HG02623 (cell line): ENCODE measurements around the gene HNRNPDL.
"Not testable (repeated sequence)": the region's sequence is repeated elsewhere in the genome, so short reads cannot be mapped to it uniquely, and the experiment has no call there.

Experiments used
- ATAC-seq: cut with Tn5 transposase; IDR thresholded peaks from one replicate; pipeline ENCODE4 v1.9.1; 2021; ENCODE audit warnings: moderate library complexity; ENCODE audit not compliant: unreplicated experiment

HNRNPDL gene

DNA sequence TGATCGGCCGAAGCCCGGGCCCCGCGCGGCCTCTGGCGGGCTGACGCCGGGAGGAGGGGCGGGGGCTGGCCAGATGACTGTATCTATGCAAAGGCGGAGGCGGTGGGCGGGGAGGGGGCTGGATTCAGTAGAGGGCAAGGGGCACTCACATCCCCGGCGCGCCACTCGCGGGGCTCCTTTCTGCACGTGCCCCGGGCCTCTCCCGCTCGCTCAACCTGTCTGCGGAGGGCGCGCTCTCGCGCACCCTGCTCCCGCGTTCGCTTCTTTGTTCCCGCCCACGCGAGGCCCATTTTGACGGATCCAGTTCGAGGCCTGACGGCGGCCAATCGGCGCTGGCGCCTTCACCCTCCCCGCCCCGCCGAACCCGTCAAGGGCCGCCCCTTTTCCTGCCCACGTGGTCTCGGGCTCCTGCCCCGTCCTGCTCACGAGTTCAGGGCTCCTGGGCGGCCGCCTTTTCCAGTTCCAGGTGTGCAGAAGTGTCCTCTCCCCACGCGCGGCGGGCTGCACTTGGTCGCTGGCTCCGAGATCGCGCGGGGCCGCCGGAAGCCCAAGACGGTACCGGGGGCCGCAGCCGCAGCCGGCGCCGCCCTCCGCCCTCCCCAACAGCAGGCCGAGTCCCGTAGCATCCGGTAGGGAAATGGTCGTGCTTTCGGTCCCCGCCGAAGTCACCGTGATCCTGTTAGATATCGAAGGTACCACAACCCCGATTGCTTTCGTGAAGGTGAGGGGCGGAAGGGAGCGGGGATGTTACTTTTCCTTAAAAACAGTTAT lies at the start of gene HNRNPDL, which contains the start of gene ENOPH1:
Gene HNRNPDL, minus strand, starts transcription at position 270 of the 771 bp plus-strand sequence. CDS start 772 bp downstream, outside the sequence.
Gene ENOPH1, plus strand, starts transcription at position 398 of the 771 bp plus-strand sequence. Its CDS starts 240 bp downstream, at position 638.
- peak; percentile 75 for ATAC-seq

DNA sequence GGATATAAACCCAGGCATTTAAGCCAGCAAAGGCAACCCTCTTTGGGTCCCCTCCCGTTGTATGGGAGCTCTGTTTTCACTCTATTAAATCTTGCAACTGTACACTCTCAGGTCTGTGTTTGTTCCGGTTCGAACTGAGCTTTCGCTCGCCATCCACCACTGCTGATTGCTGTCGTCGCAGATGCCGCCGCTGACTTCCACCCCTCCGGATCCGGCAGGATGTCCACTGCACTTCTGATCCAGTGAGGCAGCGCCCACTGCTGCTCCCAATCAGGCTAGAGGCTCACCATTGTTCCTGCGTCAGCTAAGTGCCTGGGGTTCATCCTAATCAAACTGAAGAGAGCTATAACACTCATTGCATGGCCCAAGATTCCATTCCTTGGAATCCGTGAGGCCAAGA lies 49.3 kb upstream of the HNRNPDL start:
- no peak for ATAC-seq

DNA sequence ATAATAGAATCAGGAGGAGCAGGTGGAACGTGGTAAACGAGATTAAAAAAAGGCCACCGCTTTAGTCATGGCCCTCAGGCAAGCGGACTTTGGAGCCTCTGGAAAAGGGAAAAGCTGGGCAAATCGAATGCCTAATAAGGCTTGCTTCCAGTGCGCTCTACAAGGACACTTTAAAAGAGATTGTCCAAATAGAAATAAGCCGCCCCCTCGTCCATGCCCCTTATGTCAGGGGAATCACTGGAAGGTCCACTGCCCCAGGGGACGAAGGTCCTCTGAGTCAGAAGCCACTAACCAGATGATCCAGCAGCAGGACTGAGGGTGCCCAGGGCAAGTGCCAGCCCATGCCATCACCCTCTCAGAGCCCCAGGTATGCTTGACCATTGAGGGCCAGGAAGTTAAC lies 47.2 kb upstream of the HNRNPDL start:
- not testable (repeated sequence) for ATAC-seq

DNA sequence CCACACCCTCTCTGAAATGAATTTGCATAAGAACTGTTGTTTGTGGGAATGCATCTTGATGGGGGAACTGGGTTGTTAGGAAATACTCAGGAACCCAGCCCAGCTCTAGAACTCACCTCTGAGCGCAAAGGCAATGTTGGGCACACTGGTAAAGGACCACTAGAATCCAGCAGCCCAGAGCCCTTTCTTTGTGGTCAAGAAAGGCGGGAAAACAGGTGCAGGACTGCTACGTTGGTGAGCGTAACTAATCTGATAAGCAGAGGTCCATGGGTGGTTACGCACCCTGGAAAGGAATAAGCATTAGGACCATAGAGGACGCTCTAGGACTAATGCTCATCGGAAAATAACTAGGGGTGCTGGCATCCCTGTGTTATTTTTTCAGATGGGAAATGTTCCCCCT lies 45.7 kb upstream of the HNRNPDL start:
- not testable (repeated sequence) for ATAC-seq

DNA sequence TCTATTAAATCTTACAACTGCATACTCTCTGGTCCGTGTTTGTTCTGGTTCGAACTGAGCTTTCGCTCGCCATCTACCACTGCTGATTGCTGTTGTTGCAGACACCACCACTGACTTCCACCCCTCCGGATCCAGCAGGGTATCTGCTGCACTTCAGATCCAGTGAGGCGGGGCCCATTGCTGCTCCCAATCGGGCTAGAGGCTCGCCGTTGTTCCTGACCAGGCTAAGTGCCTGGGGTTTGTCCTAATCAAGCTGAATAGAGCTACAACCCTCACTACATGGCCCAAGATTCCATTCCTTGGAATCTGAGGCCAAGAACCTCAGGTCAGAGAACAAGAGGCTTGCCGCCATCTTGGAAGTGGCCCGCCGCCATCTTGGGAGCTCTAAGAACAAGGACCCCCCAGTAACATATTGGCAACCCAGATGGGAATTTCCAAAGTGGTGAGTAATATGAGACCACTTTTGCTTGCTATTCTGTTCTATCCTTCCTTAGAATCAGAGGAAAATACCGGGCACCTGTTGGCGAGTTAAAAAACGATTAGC lies 43.4 kb upstream of the HNRNPDL start:
- no peak for ATAC-seq

DNA sequence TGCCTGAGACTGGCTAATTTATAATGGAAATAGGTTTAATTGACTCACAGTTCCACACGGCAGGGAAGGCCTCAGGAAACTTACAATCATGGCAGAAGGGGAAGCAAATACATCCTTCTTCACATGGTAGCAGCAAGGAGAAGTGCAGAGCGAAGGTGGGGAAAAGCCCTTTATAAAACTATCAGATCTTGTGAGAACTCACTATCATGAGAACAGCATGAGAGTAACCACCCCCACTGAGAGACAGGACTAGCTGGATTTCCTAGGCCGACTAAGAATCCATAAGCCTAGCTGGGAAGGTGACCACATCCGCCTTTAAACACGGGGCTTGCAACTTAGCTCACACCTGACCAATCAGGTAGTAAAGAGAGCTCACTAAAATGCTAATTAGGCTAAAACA lies 42.8 kb upstream of the HNRNPDL start:
- ATAC-seq = not testable (repeated sequence)

DNA sequence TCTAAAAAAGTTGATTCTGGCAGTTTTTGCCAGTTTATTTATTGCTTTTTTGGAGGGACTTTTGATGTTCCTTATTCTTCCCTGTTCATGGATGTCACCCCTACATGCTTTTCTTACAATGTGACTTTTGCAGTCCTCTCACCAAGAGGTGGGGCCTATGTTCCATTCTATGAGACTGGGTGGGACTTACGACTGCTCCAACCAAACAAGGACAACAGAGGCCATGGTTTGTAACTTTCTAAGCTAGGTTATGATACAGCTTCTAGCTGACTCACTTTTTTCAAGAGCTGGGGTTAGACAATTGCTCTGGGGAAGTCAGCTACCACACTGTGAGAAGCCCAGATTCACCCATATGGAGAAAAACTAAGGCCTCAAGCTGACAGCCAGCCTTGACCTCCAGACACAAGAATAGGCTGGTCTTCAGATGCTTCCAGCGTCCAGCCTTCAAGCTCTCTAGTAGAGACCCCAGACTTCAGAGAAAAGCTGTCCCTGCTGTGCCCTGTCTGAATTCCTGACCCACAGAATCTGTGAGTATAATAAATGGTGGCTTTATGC lies 39.6 kb upstream of the HNRNPDL start:
- no peak for ATAC-seq

DNA sequence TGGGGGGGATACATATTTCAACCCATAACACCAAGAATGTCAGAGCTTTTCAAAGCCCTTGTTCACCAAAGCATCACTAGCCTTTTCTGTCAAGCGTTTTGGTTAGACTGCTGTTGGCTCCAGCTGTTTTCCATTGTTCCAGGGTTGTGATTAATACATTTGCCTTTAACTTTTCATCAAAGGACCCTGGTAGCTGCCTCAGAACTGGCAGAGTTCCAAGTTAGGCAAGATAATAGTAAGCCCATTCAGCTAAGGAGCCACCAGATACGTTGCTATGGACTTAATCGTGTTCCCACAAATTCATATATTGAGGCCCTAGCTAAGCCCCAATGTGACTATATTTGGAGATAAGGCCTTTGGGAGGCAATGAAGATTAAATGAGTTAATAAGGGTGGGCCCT lies 37.2 kb upstream of the HNRNPDL start:
- ATAC-seq = no peak

DNA sequence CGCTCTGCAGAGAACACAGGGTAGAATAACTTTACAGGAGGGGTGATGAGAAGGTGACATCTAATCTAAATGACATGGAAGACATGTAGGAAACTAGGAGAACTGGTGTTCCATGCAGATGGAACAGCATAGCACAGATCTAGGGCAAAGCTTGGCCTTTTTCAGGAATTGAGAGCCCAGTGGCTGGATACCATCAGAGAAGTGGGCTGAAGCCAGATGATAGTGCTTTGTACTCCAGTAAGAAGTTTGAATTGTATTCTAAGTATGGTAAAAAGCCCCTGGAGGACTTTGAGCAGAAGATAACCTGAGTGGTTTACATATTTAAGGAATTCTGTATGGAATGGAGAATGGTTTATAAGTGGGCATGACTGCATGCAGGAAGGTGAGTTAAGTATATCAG lies 33.0 kb upstream of the HNRNPDL start:
- no peak for ATAC-seq

DNA sequence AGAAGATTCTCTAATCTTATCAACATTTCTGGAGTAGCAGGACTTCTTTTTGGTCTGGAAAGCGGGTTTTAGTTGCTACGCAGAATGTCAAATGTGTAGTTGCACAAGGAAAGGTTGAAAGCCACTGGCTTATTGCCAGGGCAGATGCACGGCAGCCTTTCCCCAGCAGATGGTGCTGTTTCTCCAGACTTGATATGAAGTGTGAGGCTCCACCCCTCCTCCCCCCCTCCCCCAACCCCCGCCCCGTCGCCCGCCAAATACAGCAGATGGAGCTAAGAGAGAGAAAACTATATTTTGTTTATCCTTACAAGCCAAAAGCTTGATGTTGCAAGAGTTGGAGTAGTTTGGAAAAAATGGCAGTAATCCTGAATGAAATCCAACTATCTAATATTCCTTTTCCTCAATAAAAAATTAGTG lies 32.2 kb upstream of the HNRNPDL start:
- peak; percentile 84 for ATAC-seq

DNA sequence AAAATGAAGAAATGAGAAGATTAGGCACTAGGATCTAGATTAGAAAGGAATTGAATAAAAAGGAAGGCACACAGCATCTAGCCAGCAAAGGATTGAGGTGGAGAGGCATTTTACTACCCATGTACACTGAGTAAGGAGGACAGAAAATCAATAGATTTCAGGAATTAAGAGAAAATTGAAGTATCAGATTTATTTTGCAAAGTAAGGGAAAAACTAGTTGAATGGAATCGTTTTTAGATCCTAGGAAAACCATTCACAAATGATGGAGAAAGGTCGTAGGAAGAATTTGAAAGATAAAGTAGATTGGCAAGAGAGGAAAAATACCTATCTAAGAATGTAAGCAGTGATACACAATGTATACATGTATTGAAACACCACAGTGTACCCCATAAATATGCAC lies 31.4 kb upstream of the HNRNPDL start:
- ATAC-seq = no peak

DNA sequence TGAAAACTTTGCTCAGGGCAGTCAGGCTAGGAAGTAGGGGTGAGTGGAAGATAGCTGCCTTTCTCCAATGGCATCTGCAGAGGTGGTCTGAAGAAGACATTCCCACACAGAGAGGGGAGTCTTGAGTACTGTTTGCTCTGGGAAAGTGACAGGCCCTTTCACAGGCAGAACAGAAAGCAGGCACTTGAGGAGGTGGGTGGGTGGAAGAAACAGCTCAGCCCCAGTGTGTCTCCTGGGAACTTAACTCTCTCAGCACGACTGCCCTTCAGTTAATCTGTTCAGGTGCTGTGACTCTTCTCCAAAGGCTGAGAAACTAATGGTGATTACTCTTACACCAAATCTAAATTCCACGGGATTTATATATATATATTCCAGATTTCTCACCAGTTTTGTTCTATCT lies 28.5 kb upstream of the HNRNPDL start:
- no peak for ATAC-seq

DNA sequence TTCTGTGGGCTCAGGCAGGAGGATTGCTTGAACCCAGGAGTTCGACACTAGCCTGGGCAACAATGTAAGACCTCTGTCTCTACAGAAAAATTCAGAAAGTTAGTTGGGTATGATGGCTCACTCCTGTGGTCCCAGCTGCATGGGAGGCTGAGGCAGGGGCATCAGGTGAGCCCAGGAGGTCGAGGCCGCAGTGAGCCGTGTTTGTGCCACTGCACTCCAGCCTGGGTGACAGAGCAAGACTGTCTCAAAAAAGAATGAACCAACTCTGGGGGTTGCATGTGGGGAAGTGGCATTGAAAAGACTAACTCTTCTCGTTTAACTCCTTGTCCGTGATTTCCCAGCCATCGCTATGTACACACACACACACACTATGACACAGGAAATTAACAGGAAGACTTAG lies 27.0 kb upstream of the HNRNPDL start:
- no peak for ATAC-seq

DNA sequence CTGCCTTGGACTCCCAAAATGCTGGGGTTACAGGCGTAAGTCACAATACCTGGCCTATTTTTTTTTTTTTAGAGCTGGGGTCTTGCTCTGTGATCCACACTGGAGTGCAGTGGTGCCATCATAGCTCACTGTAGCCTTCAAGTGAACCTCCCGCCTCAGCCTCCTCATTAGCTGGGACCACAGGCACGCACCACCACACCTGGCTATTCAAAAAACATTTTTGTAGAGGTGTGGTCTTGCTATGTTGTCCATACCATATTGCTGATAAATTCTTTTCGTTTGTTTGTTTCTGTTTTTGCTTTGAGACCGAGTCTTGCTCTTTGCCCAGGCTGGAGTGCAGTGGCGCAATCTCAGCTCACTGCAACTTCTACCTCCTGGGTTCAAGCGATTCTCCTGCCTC lies 21.8 kb upstream of the HNRNPDL start:
- ATAC-seq = no peak

DNA sequence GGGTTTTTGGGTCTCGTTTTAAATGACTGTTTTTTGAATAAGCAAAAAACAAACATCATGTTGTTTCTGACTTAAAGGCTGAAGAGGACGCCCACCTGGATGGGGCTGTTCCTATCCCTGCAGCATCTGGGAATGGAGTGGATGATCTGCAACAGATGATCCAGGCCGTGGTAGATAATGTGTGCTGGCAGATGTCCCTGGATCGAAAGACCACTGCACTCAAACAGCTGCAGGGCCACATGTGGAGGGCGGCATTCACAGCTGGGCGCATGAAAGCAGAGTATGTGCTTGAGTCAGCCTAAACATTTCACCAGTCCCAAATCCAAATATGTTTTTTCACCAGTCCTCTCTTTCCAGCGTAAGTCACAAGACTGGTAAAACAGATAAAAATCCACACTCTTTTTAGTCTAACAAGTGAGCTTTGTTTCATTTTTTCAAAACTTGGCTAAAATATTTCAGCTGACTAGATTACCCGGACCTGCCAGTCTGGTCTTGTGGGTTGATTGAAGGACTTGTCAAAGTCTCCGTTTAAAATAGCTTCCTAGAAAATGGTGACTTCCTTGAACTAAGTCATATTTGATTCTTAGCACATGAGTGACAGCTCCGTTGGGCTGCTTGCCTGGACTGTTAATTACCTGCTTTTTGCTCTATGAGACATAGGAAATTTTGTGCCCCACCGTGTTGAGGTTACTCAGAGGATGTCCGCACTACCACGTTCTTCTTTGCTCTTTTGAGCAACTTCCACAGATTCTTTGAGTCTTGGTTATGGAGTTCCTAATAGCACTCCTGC lies 20.9 kb upstream of the HNRNPDL start:
- no peak for ATAC-seq

DNA sequence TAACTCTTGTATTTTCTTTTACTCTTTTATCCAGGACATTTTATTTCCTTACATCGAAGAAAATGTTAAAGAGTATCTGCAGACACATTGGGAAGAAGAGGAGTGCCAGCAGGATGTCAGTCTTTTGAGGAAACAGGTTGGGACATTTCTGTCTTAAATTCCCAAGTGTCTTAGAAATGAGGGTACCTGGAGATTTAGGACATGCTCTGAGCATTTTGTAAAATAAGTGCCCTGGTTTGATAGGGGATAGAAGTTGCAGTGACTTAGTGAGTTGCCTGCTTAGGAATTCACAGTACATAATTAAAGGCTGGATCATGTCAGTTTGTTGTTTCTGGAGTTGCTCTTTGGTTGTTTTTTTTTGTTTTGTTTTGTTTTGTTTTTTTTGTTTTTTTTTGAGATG lies 17.6 kb upstream of the HNRNPDL start:
- no peak for ATAC-seq

DNA sequence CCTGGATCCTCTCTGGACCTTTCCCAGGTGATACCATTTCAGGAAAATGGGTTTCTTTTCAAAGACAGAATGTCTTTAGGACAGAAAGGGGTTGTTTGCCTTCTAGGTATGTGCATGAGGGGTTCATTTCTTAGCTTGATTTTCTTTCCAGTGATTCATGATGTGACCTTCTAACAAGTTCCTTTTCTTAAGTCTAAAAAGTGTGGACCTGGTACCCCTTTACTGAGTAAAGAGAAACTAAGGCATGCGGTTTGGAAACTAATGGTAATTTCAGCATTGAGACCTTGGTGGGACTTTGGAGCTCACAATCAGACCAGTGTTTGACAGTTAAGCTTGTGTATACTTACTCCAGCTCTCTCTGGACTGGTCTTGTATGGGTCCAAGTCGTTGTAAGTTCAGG lies 8.8 kb upstream of the HNRNPDL start:
- ATAC-seq = no peak

DNA sequence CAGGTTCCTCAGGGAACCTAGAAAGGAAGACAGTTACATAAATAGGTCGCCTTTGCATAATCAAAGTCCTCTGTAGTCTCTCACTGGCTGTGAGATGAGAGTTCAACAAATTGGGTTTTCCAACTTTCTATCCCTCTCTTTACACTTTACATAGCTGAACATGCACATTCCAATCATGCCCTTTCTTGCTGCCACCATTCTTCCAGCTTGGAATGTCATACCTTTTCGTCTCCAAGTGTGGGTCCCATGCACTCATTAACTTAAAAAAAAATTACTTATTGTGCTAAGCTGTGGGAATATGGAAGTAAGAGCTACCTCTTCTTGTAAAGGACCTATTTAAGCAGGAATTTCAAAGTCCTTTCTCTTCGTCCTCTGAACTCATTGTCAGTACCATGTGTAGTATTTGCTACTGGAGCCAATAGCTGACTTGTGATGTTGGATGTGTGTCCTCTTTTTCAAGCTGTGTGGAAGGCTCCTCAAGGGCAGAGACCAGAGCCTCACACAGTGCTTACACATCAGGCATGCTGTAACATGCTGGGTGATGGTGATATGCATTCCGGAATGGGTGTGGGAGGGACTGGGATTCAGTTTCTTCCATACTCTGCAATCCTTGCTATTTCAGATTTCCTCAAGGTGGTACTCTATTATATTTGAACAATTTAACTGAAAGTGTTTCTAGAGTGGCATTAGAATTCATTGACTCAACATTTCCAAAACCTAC lies 7.2 kb upstream of the HNRNPDL start:
- ATAC-seq = no peak

DNA sequence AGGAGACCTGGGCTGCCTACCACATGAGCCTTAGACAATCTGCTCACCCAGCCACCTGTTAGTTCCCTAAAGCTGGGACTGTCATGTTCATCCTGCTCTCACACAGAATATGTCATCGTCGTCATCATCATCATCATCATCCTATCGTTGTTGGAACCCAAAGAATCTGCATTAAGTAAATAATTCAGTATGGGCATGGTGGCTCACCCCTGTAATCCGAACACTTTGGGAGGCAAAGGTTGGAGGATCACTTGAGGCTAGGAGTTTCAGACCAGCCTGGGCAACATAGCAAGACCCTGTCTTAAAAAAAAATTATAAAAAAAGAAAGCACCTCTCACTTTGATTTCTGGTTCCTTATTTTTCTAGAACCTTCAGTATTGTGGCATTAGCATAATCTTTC lies 6.5 kb upstream of the HNRNPDL start:
- no peak for ATAC-seq

DNA sequence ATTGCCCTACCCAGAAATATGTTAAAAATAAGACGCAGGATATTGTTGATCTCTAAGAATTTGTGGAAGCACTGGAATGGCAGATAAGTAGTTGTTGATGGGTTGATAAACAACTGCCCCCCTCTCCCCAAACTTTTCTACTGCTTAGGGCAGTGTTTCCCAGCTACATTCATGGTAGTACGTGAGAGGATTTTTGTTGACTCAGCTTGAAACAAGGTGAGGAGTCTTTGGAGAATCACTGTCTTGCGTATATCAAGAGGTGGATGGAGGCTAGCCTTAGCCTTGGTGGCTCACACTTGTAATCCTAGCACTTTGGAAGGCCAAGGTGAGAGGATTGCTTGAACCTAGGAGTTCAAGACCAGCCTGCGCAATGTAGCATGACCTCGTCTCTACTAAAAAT lies 5.9 kb upstream of the HNRNPDL start:
- ATAC-seq = no peak

DNA sequence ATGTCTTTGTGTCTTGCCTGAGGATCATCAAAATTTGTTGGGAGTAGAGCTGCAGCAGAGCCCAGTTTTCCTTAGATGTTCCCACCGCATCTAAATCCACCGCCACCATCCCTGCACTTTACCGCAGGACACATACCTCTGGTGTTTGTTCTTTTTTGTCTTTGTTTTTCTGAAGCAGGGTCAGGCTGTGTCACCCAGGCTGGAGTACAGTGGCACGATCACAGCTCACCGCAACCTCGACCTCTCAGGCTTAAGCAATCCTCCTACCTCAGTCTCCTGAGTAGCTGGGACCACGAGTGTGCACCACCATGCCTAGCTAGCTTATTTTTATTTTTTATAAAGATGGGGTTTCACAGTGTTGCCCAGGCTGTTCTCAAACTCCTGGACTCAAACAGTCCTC lies 4.7 kb upstream of the HNRNPDL start:
- ATAC-seq = no peak
